ENCODE results near the gene ROCK1.
"Not testable (repeated sequence)": the region's sequence is repeated elsewhere in the genome, so short reads cannot be mapped to it uniquely, and the experiment has no call there.

ROCK1 gene

DNA sequence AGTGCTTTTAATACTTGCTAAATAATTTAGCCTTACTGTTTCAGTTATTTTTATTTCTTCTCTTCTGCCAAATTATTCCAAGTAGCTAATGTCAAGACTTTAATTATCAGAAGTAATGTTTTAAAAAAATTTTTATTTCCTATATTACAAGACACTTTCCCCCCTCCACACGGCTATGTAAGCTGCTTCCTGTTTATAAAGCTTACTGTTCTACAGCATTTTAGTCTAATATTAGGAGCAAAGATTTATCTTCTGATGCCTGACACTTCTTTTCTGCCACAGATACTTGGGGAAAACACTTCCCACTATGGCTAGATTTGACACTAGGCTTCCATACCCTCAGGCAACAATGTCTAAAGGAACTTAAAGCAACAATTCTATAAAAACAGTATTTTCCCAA is 62.3 kb downstream of the ROCK1 start:
- DNase-seq = no peak

GRCh38 chr18:21047126-21047525 is 64.5 kb downstream of the ROCK1 start:
- no peak for DNase-seq

DNA sequence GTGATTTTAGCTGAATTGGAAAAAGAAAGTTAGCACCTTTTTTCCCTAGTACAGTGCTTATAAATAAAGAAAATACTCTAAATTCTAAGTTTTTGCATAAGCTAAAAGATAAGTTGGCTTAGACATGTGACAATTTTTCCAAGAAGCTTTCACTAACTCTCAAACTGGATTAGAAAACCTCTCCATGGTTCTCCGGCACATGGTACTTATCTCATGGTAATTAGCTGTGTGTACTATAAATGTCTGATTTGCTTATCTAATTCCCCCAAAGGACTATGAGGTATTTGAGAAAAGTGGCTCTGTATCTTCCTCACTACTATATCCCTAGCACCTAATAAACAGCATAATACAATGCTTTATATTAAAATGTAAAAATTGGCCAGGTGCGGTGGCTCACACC is 71.1 kb downstream of the ROCK1 start:
- no peak for DNase-seq

DNA sequence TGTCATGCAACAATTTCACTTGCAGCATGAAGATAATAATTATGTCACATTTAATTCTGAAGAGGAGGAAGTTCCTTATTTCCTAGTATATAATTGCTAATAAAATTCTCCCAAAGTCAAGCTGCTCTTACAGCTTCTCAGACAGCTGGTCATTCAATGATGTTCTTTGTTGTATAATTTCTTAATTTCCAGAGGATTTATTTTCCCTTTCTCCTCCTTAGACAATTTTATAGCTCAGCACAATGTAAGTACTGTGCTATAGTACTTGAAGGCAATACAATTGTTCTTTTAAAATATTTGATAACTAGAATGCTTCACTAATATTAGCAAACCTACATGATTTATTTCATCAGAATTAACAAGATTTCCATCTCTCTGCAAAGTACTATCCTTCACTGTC is 73.4 kb downstream of the ROCK1 start:
- no peak for DNase-seq

- DNase-seq = no peak
Measured at GRCh38 chr18:21031845-21032244, 79.8 kb downstream of the ROCK1 start.

GRCh38 chr18:21018257-21018656 is 93.4 kb downstream of the ROCK1 start:
- not testable (repeated sequence) for DNase-seq

- DNase-seq = no peak
Measured at GRCh38 chr18:21012308-21012707, 99.3 kb downstream of the ROCK1 start.

DNA sequence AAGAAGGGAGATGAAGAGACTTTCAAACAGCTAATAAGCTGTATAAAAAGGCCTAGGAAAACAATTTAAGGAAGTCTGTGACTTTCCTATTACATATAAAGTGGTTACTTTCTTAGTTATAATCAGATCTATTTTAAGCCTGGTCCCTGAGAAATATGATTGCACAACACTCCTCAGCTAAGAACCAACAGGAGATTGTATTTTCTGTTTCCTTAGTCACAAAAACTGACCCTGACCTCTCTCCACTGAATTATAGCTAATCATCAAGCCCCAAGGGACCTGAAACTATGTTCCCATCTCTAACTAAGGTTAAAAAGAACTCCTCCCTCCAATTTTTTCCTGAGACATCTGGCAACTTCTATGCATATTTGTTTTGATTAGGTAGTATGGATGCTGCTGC is 106.9 kb downstream of the ROCK1 start:
- DNase-seq = no peak

- DNase-seq = no peak
Measured at GRCh38 chr18:21000667-21001066, 110.9 kb downstream of the ROCK1 start.

GRCh38 chr18:20997371-20997770 is 114.2 kb downstream of the ROCK1 start:
- no peak for DNase-seq

GRCh38 chr18:20996418-20996817 is 115.2 kb downstream of the ROCK1 start:
- DNase-seq = no peak

- no peak for DNase-seq
Measured at GRCh38 chr18:20988726-20989125, 122.9 kb downstream of the ROCK1 start.

DNA sequence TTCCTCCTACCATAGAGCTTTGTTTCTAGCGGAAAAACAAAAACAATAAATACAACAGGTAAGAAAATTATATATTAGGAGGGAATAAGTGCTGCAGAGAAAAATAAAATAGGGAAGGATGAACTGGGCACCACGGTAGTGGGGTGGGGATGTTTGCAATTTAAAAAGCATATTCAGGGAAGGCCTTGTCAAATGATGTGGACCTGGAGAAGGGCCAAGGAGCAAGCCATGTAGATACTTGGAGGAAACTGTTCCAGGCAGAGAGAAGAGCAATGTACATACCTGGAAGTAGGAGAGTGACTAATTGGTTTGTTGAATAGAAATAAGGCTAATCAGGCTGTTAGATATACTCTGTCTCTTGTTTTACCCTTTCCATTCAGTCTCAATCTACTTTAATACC is 136.5 kb downstream of the ROCK1 start:
- DNase-seq = no peak

DNA sequence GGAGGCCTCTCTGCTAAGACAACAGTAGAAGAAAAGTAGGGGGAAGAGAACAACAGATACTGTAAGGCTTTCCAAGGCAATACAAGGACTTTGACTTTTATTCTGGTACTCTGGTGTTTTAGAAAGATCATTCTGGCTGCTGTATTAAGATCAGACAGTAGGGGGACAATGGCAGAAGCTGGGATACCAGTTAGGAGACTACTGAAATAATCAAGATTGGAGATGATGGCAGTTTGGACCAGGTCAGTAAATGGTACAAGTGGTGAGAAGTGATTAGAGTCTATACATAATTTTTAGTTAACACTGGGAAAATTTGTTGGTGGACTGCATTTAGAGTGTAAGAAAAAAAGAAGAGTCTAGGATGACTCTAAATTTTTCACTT is 139.7 kb downstream of the ROCK1 start:
- DNase-seq = no peak

DNA sequence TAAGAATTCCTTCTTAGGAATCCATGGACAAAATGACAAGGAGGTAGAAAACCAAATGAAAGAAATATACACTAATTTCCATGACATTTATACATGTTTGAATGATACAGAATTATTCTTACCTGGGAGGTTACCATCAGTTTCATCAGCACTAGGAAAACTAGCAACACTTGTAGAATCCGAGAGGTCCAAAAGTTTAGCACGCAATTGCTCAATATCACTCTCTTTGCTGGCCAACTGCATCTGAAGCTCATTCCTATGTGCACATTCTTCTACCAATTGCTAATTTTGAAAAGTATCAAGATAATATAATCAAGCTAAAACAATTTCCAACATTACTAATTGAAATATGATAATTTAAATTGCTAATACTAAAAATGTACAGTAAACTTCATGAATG is 144.8 kb downstream of the ROCK1 start:
- no peak for DNase-seq

GRCh38 chr18:20963027-20963426 is 148.6 kb downstream of the ROCK1 start:
- no peak for DNase-seq

DNA sequence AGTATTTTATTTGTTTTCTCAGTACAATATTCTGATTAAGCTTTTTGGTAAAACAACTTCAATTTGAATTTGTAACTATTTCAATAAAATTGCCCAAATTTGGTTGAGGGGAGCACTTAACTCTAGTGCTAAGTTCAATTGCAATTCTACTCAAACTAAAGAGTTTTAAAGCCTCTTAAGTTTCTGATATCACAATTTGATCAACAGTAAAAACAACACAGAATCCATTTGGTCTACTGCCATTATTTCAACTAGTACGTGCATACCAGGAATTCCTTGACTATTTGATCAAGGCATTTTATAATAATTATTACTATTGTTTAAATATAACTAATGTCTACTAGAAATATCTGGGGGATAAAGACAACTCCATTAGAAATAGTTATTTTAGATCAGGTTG is 150.9 kb downstream of the ROCK1 start:
- DNase-seq = no peak

- not testable (repeated sequence) for DNase-seq
Measured at GRCh38 chr18:20950827-20951226, 160.8 kb downstream of the ROCK1 start.

Data from CD4-positive, alpha-beta T cell treated with Interleukin-6 for 4 hours (primary cell).